WTC11 (cell line): ENCODE results near the gene SERPING1.

Source experiments
- FOXJ3 ChIP-seq: sonication (generic); formaldehyde crosslinking; IDR thresholded peaks from 2 replicates; pipeline ENCODE4 v1.9.0; 2021; ENCODE audit warnings: missing genetic modification reagents, mild to moderate bottlenecking, borderline replicate concordance
- FOXK1 ChIP-seq: sonication (generic); formaldehyde crosslinking; IDR thresholded peaks from 2 replicates; pipeline ENCODE4 v1.8.0; 2022; ENCODE audit warnings: mild to moderate bottlenecking, moderate library complexity, missing genetic modification reagents
- KAT7 ChIP-seq: sonication (generic); formaldehyde crosslinking; IDR thresholded peaks from 2 replicates; pipeline ENCODE4 v1.8.1; 2023; ENCODE audit warnings: missing genetic modification reagents, mild to moderate bottlenecking, borderline replicate concordance
- NFE2L1 ChIP-seq: sonication (generic); formaldehyde crosslinking; IDR thresholded peaks from 2 replicates; pipeline ENCODE4 v1.8.1; 2023; ENCODE audit warnings: missing genetic modification reagents
- ZNF219 ChIP-seq: sonication (generic); formaldehyde crosslinking; IDR thresholded peaks from 2 replicates; pipeline ENCODE4 v1.8.0; 2023; ENCODE audit warnings: missing genetic modification reagents, mild to moderate bottlenecking, borderline replicate concordance
- TF ChIP-seq, protein P1 (sequence below): fragments of 200-600 bp; IDR thresholded peaks from 2 replicates; pipeline ENCODE4 v1.8.0; 2022; ENCODE audit warnings: antibody characterized with exemption
- TF ChIP-seq, protein P2 (sequence below): sonication (generic); formaldehyde crosslinking; IDR thresholded peaks from 2 replicates; pipeline ENCODE4 v1.8.0; 2022; ENCODE audit warnings: mild to moderate bottlenecking, missing genetic modification reagents

DNA sequence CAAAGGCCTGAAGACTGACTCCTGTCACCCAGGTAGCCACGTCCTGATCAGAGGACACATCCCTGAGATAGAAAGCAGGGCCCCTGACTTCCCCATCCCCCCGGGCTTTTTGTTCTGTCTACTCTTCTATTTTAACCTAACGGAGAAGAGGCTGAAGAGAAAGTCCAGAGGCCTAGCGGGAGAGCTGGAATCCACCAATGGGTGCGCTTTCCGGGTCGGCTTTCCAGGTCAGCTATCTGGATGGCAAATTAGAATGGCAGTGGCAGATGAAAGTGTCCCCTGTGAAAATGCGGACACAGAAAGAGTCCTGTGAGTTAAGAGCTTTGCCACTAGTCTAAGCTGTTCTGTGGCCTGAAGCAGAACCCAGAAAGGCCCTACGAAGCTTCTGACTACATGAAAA, 13.1 kb upstream of the SERPING1 start:
- TF ChIP-seq, protein P1, sequence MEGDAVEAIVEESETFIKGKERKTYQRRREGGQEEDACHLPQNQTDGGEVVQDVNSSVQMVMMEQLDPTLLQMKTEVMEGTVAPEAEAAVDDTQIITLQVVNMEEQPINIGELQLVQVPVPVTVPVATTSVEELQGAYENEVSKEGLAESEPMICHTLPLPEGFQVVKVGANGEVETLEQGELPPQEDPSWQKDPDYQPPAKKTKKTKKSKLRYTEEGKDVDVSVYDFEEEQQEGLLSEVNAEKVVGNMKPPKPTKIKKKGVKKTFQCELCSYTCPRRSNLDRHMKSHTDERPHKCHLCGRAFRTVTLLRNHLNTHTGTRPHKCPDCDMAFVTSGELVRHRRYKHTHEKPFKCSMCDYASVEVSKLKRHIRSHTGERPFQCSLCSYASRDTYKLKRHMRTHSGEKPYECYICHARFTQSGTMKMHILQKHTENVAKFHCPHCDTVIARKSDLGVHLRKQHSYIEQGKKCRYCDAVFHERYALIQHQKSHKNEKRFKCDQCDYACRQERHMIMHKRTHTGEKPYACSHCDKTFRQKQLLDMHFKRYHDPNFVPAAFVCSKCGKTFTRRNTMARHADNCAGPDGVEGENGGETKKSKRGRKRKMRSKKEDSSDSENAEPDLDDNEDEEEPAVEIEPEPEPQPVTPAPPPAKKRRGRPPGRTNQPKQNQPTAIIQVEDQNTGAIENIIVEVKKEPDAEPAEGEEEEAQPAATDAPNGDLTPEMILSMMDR = no peak
- TF ChIP-seq, protein P2, sequence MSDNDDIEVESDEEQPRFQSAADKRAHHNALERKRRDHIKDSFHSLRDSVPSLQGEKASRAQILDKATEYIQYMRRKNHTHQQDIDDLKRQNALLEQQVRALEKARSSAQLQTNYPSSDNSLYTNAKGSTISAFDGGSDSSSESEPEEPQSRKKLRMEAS = no peak
- TF ChIP-seq FOXK1 (no peak), KAT7 (CRISPR knock-in tag) (no peak), ZNF219 (CRISPR knock-in tag) (no peak), FOXJ3 (CRISPR knock-in tag) (no peak), NFE2L1 (CRISPR knock-in tag) (no peak)
